ENCODE measurements around the gene SLC16A9. TPM values are rescaled to one million over a fixed set of nuclear protein-coding genes. Genes with fewer than 3 reads are reported as not detected.
"Not testable (repeated sequence)": the region's sequence is repeated elsewhere in the genome, so short reads cannot be mapped to it uniquely, and the experiment has no call there.

SLC16A9 gene
- total and polyA plus RNA-seq, 2 experiments from 2014 or later = not detected

GRCh38 chr10:59729167-59729566 lies 19.5 kb upstream of the SLC16A9 start:
- H3K36me3 ChIP-seq (ENCODE audit: low read depth); H3K9ac ChIP-seq; in situ Hi-C loops (cut with MboI); H3K4me3 ChIP-seq; H3K4me2 ChIP-seq (ENCODE audit: unreplicated experiment); H3K9me3 ChIP-seq (ENCODE audit: low read depth); H3K9me2 ChIP-seq (ENCODE audit: insufficient read depth); H3K79me2 ChIP-seq (ENCODE audit: insufficient read depth); DNase-seq; H3K27me3 ChIP-seq (replicated peaks; ENCODE audit: insufficient read depth); H2AFZ ChIP-seq; H3K27ac ChIP-seq; H3F3A ChIP-seq (ENCODE audit: insufficient read depth); H3K4me1 ChIP-seq (ENCODE audit: insufficient read depth); H4K20me1 ChIP-seq (ENCODE audit: insufficient read depth): not testable (repeated sequence)
- 49 to 55% methylated on average over 4 of the region's 4 CpGs for WGBS, 2 experiments (ENCODE audit: low coverage in 1 of 2, low lambda C conversion rate in 2 of 2, missing lambda C conversion rate in 2 of 2)

GRCh38 chr10:59724098-59724938 lies 14.7 kb upstream of the SLC16A9 start:
- no peaks in the 10 kb centered on the region for H3K9me3 ChIP-seq (ENCODE audit: low read depth)
- no peaks in the 10 kb centered on the region for H3K9me2 ChIP-seq (ENCODE audit: insufficient read depth)
- H3K27me3 ChIP-seq (replicated peaks; ENCODE audit: insufficient read depth) = no peaks in the 10 kb centered on the region
- H2AFZ ChIP-seq = no peak overlapping the region
- TF ChIP-seq EZH2 (IDR thresholded peaks at IDR 0.05; ENCODE audit: insufficient read depth, poor library complexity, severe bottlenecking) (no peak), EZH2phosphoT487 (IDR thresholded peaks at IDR 0.05; ENCODE audit: insufficient read depth, low read depth) (no peak)
- 46 to 55% methylated on average over 3 of the region's 3 CpGs for WGBS, 2 experiments (ENCODE audit: low coverage in 1 of 2, low lambda C conversion rate in 2 of 2, missing lambda C conversion rate in 2 of 2)
- H3K27ac ChIP-seq = no peak overlapping the region
- no peaks in the 10 kb centered on the region for H4K20me1 ChIP-seq (ENCODE audit: insufficient read depth)
- H3K4me2 ChIP-seq (ENCODE audit: unreplicated experiment) = no peak overlapping the region
- no peaks in the 10 kb centered on the region for H3K4me1 ChIP-seq (ENCODE audit: insufficient read depth)
- in situ Hi-C loops (cut with MboI) = no loop called here
- H3K4me3 ChIP-seq = no peak overlapping the region
- H3F3A ChIP-seq (ENCODE audit: insufficient read depth) = no peaks in the 10 kb centered on the region
- H3K36me3 ChIP-seq (ENCODE audit: low read depth) = no peaks in the 10 kb centered on the region
- DNase-seq = no peak
- H3K9ac ChIP-seq = no peak overlapping the region
- H3K79me2 ChIP-seq (ENCODE audit: insufficient read depth) = no peaks in the 10 kb centered on the region

- Histone ChIP-seq H3K4me1 (ENCODE audit: insufficient read depth) (no peaks in the 10 kb centered on the region), H3K4me3 (no peak overlapping the region), H3K36me3 (ENCODE audit: low read depth) (no peaks in the 10 kb centered on the region), H3K27me3 (replicated peaks; ENCODE audit: insufficient read depth) (no peaks in the 10 kb centered on the region), H3K9me3 (ENCODE audit: low read depth) (no peaks in the 10 kb centered on the region), H2AFZ (no peak overlapping the region), H3K79me2 (ENCODE audit: insufficient read depth) (no peaks in the 10 kb centered on the region), H3K9me2 (ENCODE audit: insufficient read depth) (no peaks in the 10 kb centered on the region), H3K27ac (no peak overlapping the region), H3K9ac (no peak overlapping the region), H4K20me1 (ENCODE audit: insufficient read depth) (no peaks in the 10 kb centered on the region), H3F3A (ENCODE audit: insufficient read depth) (no peaks in the 10 kb centered on the region), H3K4me2 (ENCODE audit: unreplicated experiment) (no peak overlapping the region)
- in situ Hi-C loops (cut with MboI) = no loop called here
- DNase-seq = no peak
- TF ChIP-seq EZH2 (IDR thresholded peaks at IDR 0.05; ENCODE audit: insufficient read depth, poor library complexity, severe bottlenecking) (no peak), EZH2phosphoT487 (IDR thresholded peaks at IDR 0.05; ENCODE audit: insufficient read depth, low read depth) (no peak)
These were observed 10.7 kb upstream of the SLC16A9 start for GRCh38 chr10:59720377-59720776.

- Histone ChIP-seq H3K36me3 (ENCODE audit: low read depth) (no peaks in the 10 kb centered on the region), H3K4me3 (no peak overlapping the region), H3F3A (ENCODE audit: insufficient read depth) (no peaks in the 10 kb centered on the region), H3K9ac (no peak overlapping the region), H3K27ac (no peak overlapping the region), H3K9me3 (ENCODE audit: low read depth) (no peaks in the 10 kb centered on the region), H4K20me1 (ENCODE audit: insufficient read depth) (no peaks in the 10 kb centered on the region), H2AFZ (no peak overlapping the region), H3K4me2 (ENCODE audit: unreplicated experiment) (no peak overlapping the region), H3K4me1 (ENCODE audit: insufficient read depth) (no peaks in the 10 kb centered on the region), H3K9me2 (ENCODE audit: insufficient read depth) (no peaks in the 10 kb centered on the region), H3K79me2 (ENCODE audit: insufficient read depth) (no peaks in the 10 kb centered on the region), H3K27me3 (replicated peaks; ENCODE audit: insufficient read depth) (no peaks in the 10 kb centered on the region)
- TF ChIP-seq EZH2 (IDR thresholded peaks at IDR 0.05; ENCODE audit: insufficient read depth, poor library complexity, severe bottlenecking) (no peak), EZH2phosphoT487 (IDR thresholded peaks at IDR 0.05; ENCODE audit: insufficient read depth, low read depth) (no peak)
- no peak for DNase-seq
- 9 to 14% methylated on average over 2 of the region's 2 CpGs for whole genome bisulfite sequencing, 2 experiments (ENCODE audit: low coverage in 1 of 2, low lambda C conversion rate in 2 of 2, missing lambda C conversion rate in 2 of 2)
- in situ Hi-C loops (cut with MboI) = no loop called here
These were observed 9.7 kb upstream of the SLC16A9 start for GRCh38 chr10:59719374-59719773.

- H3K4me1 ChIP-seq (ENCODE audit: insufficient read depth) = no peaks in the 10 kb centered on the region
- in situ Hi-C loops (cut with MboI) = no loop called here
- WGBS, 2 experiments (ENCODE audit: low coverage in 1 of 2, low lambda C conversion rate in 2 of 2, missing lambda C conversion rate in 2 of 2) = 8 to 23% methylated on average over 2 of the region's 2 CpGs
- no peak overlapping the region for H3K9ac ChIP-seq
- H2AFZ ChIP-seq = no peak overlapping the region
- DNase-seq = no peak
- H3K9me2 ChIP-seq (ENCODE audit: insufficient read depth) = no peaks in the 10 kb centered on the region
- no peaks in the 10 kb centered on the region for H3K9me3 ChIP-seq (ENCODE audit: low read depth)
- H3K79me2 ChIP-seq (ENCODE audit: insufficient read depth) = no peaks in the 10 kb centered on the region
- 0 out of 2 replicates have a peak, but pooled peaks cover 6% of the 10 kb centered on the region for H3K27me3 ChIP-seq (replicated peaks; ENCODE audit: insufficient read depth)
- H4K20me1 ChIP-seq (ENCODE audit: insufficient read depth) = no peaks in the 10 kb centered on the region
- no peak overlapping the region for H3K4me3 ChIP-seq
- no peak overlapping the region for H3K27ac ChIP-seq
- H3K4me2 ChIP-seq (ENCODE audit: unreplicated experiment) = no peak overlapping the region
- no peak for TF ChIP-seq EZH2phosphoT487 (IDR thresholded peaks at IDR 0.05; ENCODE audit: insufficient read depth, low read depth)
- TF ChIP-seq EZH2 (IDR thresholded peaks at IDR 0.05; ENCODE audit: insufficient read depth, poor library complexity, severe bottlenecking) = no peak
- no peaks in the 10 kb centered on the region for H3F3A ChIP-seq (ENCODE audit: insufficient read depth)
- no peaks in the 10 kb centered on the region for H3K36me3 ChIP-seq (ENCODE audit: low read depth)
These were observed 8.6 kb upstream of the SLC16A9 start for GRCh38 chr10:59718257-59718656.

Measured in GM23248 (cell line).